HG03066 (cell line): ENCODE measurements around the gene TMEM170A.

Experiments
- ATAC-seq: cut with Tn5 transposase; IDR thresholded peaks from one replicate; pipeline ENCODE4 v1.9.1; 2021; ENCODE audit warnings: low read depth; ENCODE audit not compliant: unreplicated experiment

Gene TMEM170A

GRCh38 chr16:75482434-75483205 is 18.1 kb upstream of the TMEM170A start:
- no peak for ATAC-seq

DNA sequence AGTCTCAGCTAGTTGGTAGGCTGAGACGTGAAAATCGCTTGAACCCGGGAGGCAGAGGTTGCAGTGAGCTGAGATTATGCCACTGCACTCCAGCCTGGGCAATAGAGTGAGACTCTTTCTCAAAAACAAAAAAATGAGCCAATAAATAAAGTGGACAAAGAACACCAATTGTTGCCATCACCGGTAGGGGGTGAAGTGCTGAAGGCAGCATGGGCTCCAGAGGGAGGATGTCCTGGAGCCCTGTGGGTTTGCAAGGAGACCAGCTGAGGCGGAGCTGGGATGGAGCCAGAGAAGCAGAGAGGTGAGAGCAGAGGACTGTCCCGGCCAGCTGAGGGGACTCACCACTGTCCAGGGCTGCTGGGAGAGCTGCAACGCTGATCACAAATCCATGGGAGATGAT is 17.0 kb upstream of the TMEM170A start:
- ATAC-seq, result no peak

GRCh38 chr16:75479421-75479990 is 15.0 kb upstream of the TMEM170A start:
- no peak for ATAC-seq

GRCh38 chr16:75478480-75479345 is 14.2 kb upstream of the TMEM170A start:
- no peak for ATAC-seq

- peak; percentile 47 for ATAC-seq
Measured at GRCh38 chr16:75477680-75478473, 13.4 kb upstream of the TMEM170A start.

DNA sequence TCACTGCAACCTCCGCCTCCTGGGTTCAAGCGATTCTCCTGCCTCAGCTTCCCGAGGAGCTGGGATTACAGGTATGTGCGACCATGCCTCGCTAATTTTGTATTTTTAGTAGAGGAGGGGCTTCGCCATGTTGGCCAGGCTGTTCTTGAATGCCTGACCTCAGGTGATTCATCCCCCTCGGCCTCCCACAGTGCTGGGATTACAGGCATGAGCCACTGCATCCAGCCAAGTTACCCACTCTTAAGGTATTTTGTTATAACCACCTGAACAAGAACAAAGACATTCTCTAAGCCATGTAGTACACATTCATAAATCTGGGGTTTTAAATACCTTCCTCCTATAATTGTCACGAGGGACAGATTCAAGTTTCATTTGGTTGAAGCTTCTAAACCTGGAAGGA is 12.3 kb upstream of the TMEM170A start:
- ATAC-seq, result no peak

GRCh38 chr16:75475420-75475847 is 10.9 kb upstream of the TMEM170A start:
- ATAC-seq, result no peak

DNA sequence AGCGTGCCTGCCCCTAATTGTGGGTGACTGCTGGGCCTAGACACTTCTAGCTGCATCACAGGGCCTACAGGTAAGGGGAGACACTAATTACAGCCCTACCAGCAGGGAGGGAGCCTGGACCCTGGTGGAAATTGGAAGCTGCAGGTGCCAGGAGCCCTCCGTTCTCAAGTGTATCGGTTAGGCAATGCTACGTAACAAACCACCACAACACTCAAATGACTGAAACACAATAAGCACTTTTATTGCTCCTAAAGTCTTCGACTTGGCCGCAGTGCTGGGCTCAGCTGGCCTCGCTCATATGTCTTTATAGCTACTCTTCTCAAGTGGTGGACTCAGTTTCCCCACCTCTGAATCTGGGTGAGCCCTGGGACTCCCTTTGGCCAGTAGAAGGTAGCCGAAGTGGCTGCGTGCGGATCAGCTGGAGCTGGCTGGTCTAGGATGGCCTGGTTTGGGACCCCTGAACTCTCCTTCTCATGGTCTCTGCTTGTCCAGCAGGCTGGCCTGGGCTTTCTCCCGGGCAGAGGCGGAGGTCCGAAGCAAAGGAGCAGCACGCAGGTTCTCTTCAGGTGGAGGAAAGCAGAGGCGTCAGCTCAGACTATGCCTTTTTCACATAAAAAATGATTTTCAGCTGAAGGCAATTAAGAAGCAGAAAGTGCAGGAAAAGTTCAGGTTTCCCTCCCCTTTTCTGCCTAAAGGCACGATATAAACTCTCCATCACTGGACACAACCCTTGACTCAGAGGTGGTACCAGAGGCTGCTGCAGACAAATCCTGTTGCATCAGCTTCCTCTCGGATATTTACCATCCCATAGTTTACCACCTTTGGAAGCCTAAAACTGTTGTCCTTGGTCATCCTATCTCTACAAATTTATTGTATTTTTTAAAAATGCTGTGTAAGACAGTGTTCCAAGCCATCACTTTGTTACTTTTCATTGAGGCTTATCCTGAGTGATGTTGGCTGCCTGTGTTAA is 8.7 kb upstream of the TMEM170A start:
- no peak for ATAC-seq

DNA sequence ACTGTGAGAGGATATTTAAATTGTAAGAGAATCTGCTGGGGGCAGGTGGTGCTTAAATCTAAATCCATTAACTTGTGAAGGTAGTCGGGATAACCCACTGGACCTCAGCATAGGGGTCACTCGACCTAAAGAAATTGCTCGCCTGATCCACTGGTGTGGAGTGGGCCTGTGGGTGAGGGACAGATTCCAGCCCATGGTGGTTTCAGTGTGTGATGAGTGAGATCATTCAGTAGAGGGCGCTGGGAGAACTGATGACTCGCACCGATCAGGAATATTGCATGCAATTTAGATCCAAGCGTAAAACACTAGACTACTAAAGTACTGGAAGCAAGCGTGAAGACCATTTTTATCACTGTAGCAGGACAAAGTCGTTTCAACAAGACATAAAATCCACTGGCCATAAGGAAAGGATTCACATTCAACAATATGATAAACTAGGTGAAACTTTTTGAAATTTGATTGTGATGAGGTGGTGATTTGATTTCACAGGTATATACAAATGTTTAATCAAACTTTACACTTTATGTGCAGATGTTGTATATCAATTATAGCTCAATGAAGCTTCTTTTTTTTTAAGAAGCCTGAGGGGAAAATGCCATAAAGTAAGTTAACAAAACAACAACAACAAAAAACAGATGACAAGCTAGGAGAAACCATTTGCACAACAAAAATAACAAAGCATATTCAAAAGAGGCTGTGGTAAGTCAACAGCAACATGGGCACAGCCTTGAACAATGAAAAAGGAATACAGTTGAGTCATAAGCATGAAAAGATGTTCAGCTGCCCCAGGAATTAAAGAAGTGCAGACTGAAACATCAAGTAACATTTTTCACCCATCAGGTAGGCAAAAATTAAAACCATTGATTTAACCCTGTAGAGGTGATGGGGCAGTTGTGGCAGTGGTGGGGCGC is 7.5 kb upstream of the TMEM170A start:
- peak; percentile 63 for ATAC-seq

DNA sequence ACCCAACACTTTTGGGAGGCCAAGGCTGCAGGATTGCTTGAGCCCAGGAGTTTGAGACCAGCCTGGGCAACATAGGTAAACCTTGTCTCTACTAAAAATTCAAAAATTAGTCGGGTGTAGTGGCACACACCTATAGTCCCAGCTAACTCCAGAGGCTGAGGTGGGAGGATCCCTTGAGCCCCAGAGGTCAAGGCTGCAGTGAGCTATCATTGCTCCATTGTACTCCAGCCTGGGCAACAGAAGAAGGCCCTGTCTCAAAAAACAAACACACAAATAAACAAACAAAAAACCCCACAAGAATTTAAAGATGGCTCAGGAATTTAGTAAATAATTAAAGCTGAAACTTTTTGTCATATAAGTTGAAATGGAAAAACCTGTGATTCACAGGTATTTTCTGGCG is 2.3 kb upstream of the TMEM170A start:
- ATAC-seq, result no peak

- peak; percentile 6 for ATAC-seq
Measured at GRCh38 chr16:75463389-75464121, 934 bp downstream of the TMEM170A start.

DNA sequence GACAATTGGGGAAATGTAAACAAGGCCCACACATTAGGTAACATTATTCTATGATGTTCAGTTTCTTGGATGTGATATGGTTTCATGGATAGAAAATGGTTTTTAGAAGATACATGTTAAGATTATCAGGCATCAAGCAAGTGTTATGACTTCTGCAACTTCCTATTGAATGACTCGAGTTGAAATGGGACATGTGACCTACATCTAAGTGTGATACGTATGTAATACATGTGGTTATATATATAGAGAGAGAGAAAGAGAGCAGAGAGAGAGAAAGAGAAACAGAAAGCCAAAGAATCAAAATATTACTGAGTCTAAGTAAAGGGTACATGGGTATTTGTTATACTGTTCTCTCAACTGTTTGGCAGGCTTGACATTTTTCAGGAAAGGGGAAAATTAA is 1.7 kb downstream of the TMEM170A start:
- no peak for ATAC-seq

GRCh38 chr16:75461575-75461974 is 2.9 kb downstream of the TMEM170A start:
- ATAC-seq, result no peak

DNA sequence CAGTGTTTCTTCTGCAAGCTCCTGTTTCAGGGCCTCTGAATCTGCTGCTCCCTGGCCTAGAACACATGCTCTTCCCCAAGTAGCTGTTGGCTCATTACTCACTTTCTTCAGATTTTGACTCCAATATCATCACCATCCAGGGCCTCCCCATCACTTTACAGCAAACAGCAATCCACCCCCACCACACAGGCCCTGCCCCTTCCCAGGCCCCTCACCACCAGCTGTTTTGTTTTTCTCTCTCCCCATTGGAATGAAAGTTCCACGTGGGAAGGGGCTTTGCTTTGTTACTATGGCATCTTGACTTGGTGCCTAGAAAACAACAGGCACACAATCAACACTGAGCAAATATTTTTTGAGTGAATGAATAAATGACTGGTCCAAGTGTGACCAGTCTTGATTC is 4.0 kb downstream of the TMEM170A start:
- ATAC-seq, result no peak

DNA sequence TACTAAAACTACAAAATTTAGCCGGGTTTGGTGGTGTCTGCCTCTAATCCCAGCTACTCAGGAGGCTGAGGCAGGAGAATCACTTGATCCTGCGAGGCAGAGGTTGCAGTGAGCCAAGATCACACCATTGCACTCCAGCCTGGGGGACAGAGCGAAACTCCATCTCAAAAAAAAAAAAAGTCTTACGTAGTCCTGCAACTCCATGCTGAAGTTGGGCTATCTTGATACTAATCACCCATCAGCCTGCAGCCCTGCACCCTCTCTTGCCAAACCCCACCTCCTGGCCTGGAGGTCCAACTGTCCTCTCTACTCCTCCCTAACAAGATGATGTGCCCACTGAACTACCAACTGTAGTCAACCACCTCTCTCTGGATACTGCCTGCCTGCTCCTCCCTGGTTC is 4.8 kb downstream of the TMEM170A start:
- ATAC-seq, result no peak

- no peak for ATAC-seq
Measured at GRCh38 chr16:75458439-75458838, 6.0 kb downstream of the TMEM170A start.

DNA sequence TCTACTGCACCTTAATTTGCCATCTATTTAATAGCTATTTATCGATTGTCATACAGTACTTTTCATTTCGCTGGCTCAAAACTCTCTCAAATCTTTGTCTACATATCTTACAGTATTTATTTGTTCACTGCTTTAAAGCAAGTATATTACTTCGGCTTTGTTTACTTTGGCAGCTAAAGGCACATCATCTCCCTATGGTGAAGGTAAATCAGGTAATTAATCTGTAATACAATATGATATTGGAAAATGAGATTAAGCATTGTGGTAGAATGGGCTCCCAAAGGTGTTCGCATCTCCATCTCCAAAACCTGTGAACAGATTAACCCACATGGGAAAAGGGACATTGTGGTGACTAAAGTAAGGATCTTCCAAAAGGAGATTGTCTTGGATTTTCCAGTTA is 6.5 kb downstream of the TMEM170A start:
- ATAC-seq, result no peak

DNA sequence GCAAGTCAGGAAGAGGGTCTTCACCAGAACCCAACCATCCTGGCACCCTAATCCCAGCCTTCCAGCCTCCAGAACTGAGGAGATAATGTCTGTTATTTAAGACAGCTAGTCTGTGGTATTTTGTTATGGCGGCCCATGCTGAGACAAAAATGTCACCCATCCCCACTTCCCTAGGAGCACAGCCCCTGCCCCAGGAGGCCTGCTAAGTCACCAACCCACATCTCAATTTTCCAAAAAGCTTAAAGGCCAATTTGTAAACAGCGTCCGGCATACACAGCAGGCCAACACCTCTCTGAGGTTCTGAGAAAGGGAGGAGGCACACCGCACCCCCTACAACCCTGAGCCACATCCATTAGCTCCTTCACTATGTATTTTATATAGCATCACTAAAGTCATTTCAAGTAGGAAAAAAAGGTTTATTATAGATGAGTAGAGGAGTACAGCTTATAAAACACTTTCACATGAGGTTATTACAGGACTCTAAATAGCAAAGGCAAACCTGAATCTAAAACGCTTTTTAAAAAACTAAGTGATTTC is 6.9 kb downstream of the TMEM170A start:
- no peak for ATAC-seq
